Measurements from ENCODE around the gene FAN1.

GRCh38 chr15:30917675-30918074 is 14.0 kb downstream of the FAN1 start:
- TF ChIP-seq CTCF (IDR thresholded peaks at IDR 0.05) (no peak), ZFX (IDR thresholded peaks at IDR 0.05; ENCODE audit: borderline replicate concordance) (no peak)

Measured in 22Rv1 (cell line).